H1 (cell line): Measurements from ENCODE around the gene SNED1. TPM values are rescaled to one million over a fixed set of nuclear protein-coding genes. Genes with fewer than 3 reads are reported as not detected.

ENCODE experiments used
- CTCF ChIA-PET: fragments of 300-600 bp; sonication (Branson Sonifier 250); formaldehyde crosslinking; loops from one replicate; lab custom pipeline; 2021; ENCODE audit not compliant: partially characterized antibody; lab: Charles Lee
- POLR2A ChIA-PET: fragments of 300-600 bp; sonication (Branson Sonifier 250); formaldehyde crosslinking; loops from one replicate; lab custom pipeline; 2021; ENCODE audit warnings: inconsistent platforms; ENCODE audit not compliant: partially characterized antibody; lab: Charles Lee
- DNase-seq, 2 experiments: peaks; one replicate each; pipeline versions ENCODE4 v3.0.0 to v3.0.0-alpha.2; 2010 to 2022; ENCODE audit warnings: low spot score in 2 of 2, low read depth in 1 of 2, mixed read lengths in 1 of 2
- FAIRE-seq: peaks from 2 replicates; lab custom pipeline; 2011; peaks lifted over from hg19 to GRCh38; lab: Jason Lieb, UNC
- H2AFZ ChIP-seq: 2 replicates; pipeline ENCODE4 v1.8.1; 2012; ENCODE audit warnings: low read length, inconsistent platforms
- H2AK5ac ChIP-seq: 2 replicates; pipeline ENCODE4 v1.6.1; 2013; ENCODE audit warnings: low read depth, low read length
- H2BK120ac ChIP-seq: replicated peaks from 2 replicates; pipeline ENCODE3; 2013; ENCODE audit warnings: low read depth, low read length, inconsistent platforms
- H2BK12ac ChIP-seq: 2 replicates; pipeline ENCODE4 v1.6.1; 2013; ENCODE audit warnings: low read depth, low read length
- H2BK15ac ChIP-seq: 2 replicates; pipeline ENCODE4 v1.6.1; 2013; ENCODE audit warnings: low read length
- H2BK20ac ChIP-seq: 2 replicates; pipeline ENCODE4 v1.6.1; 2013; ENCODE audit warnings: low read length
- H2BK5ac ChIP-seq: 2 replicates; pipeline ENCODE4 v1.6.1; 2013; ENCODE audit warnings: low read depth, low read length
- H3K14ac ChIP-seq: 2 replicates; pipeline ENCODE4 v1.6.1; 2013; ENCODE audit warnings: inconsistent platforms; ENCODE audit not compliant: insufficient read length
- H3K18ac ChIP-seq: 2 replicates; pipeline ENCODE4 v1.6.1; 2013; ENCODE audit warnings: low read length; ENCODE audit errors: extremely low read depth
- H3K23ac ChIP-seq: 2 replicates; pipeline ENCODE4 v1.6.1; 2013; ENCODE audit warnings: inconsistent platforms; ENCODE audit not compliant: insufficient read length
- H3K23me2 ChIP-seq: 2 replicates; pipeline ENCODE4 v1.6.1; 2013; ENCODE audit warnings: low read depth, low read length
- H3K27ac ChIP-seq: 2 replicates; pipeline ENCODE4 v1.6.1; 2011; ENCODE audit warnings: low read depth, low read length, inconsistent platforms
- H3K27me3 ChIP-seq, 4 experiments: replicated peaks in 1 of 4; 1 replicate in 1 of 4; 2 replicates in 3 of 4; pipeline versions ENCODE4 v1.6.1 to v1.8.1; 2011 to 2013; ENCODE audit warnings: low read length in 3 of 4, mild to moderate bottlenecking in 3 of 4, inconsistent platforms in 2 of 4, mixed read lengths in 2 of 4, moderate library complexity in 1 of 4; ENCODE audit not compliant: control insufficient read depth in 3 of 4, insufficient read depth in 3 of 4; ENCODE audit errors: extremely low read depth in 1 of 4
- H3K36me3 ChIP-seq, 4 experiments: 2 replicates each; pipeline versions ENCODE4 v1.6.1 to v1.8.1; 2011 to 2013; ENCODE audit warnings: mild to moderate bottlenecking in 4 of 4, low read length in 3 of 4, moderate library complexity in 2 of 4, control low read depth in 1 of 4, inconsistent platforms in 1 of 4; ENCODE audit not compliant: insufficient read depth in 4 of 4, control insufficient read depth in 2 of 4
- H3K4ac ChIP-seq: replicated peaks from 2 replicates; pipeline ENCODE3; 2013; ENCODE audit warnings: low read length, low read depth, mixed read lengths, inconsistent platforms; ENCODE audit not compliant: insufficient read length
- H3K4me1 ChIP-seq, 4 experiments: replicated peaks in 1 of 4; 1 replicate in 1 of 4; 2 replicates in 3 of 4; pipeline versions ENCODE4 v1.6.1 to v1.8.1; 2011 to 2013; ENCODE audit warnings: low read length in 3 of 4, inconsistent platforms in 2 of 4, mixed read lengths in 1 of 4; ENCODE audit not compliant: insufficient read depth in 4 of 4, control insufficient read depth in 3 of 4
- H3K4me2 ChIP-seq, 2 experiments: 2 replicates each; pipeline versions ENCODE4 v1.6.1 to v1.8.1; 2011 to 2013; ENCODE audit warnings: low read depth in 2 of 2, low read length in 2 of 2, control low read depth in 1 of 2, inconsistent platforms in 1 of 2, mild to moderate bottlenecking in 1 of 2; ENCODE audit not compliant: insufficient read depth in 1 of 2
- H3K4me3 ChIP-seq, 4 experiments: fragments of 200-600, 300-600 bp in 1 of 4; sonication (generic), shearing (Covaris generic), sonication (Bioruptor Twin) in 1 of 4; 2 replicates each; pipeline versions ENCODE4 v1.5.1 to v1.8.1; 2011 to 2016; ENCODE audit warnings: low read length in 4 of 4, low read depth in 3 of 4, control low read depth in 2 of 4, inconsistent platforms in 2 of 4, mild to moderate bottlenecking in 2 of 4, mixed read lengths in 1 of 4, moderate library complexity in 1 of 4; ENCODE audit not compliant: insufficient read depth in 2 of 4; ENCODE audit errors: extremely low read depth in 1 of 4
- H3K56ac ChIP-seq: replicated peaks from 2 replicates; pipeline ENCODE3; 2013; ENCODE audit warnings: low read depth, mild to moderate bottlenecking, mixed read lengths, low read length, inconsistent platforms; ENCODE audit not compliant: insufficient read length
- H3K79me1 ChIP-seq: 2 replicates; pipeline ENCODE4 v1.6.1; 2013; ENCODE audit warnings: low read depth, low read length, control low read depth
- H3K79me2 ChIP-seq, 2 experiments: 2 replicates each; pipeline versions ENCODE4 v1.6.1 to v1.8.1; 2012 to 2013; ENCODE audit warnings: low read length in 2 of 2, mild to moderate bottlenecking in 2 of 2, inconsistent platforms in 1 of 2; ENCODE audit not compliant: insufficient read depth in 2 of 2, control insufficient read depth in 1 of 2
- H3K9ac ChIP-seq, 4 experiments: replicated peaks in 1 of 4; 1 replicate in 1 of 4; 2 replicates in 3 of 4; pipeline versions ENCODE4 v1.6.1 to v1.8.1; 2011 to 2013; ENCODE audit warnings: low read depth in 3 of 4, low read length in 3 of 4, control low read depth in 2 of 4, mild to moderate bottlenecking in 2 of 4, moderate library complexity in 2 of 4, inconsistent platforms in 1 of 4; ENCODE audit errors: extremely low read depth in 1 of 4
- H3K9me3 ChIP-seq, 2 experiments: 2 replicates each; pipeline versions ENCODE4 v1.6.1 to v1.8.1; 2012 to 2013; ENCODE audit warnings: mild to moderate bottlenecking in 2 of 2, moderate library complexity in 2 of 2, control low read depth in 1 of 2, inconsistent platforms in 1 of 2, low read depth in 1 of 2, low read length in 1 of 2, mixed read lengths in 1 of 2; ENCODE audit not compliant: insufficient read depth in 2 of 2
- H4K20me1 ChIP-seq, 2 experiments: replicated peaks in 1 of 2; 2 replicates each; pipeline versions ENCODE3 to v1.8.1; 2011 to 2013; ENCODE audit warnings: inconsistent platforms in 2 of 2, low read length in 2 of 2, mild to moderate bottlenecking in 1 of 2; ENCODE audit not compliant: insufficient read depth in 2 of 2, control insufficient read depth in 1 of 2
- H4K5ac ChIP-seq: 2 replicates; pipeline ENCODE4 v1.6.1; 2013; ENCODE audit warnings: low read length, low read depth, mixed read lengths, inconsistent platforms; ENCODE audit not compliant: insufficient read length
- H4K8ac ChIP-seq: 2 replicates; pipeline ENCODE4 v1.8.0; 2013; ENCODE audit warnings: mild to moderate bottlenecking, moderate library complexity, low read length, inconsistent platforms; ENCODE audit not compliant: insufficient read depth; ENCODE audit errors: extremely low read depth
- H4K91ac ChIP-seq: replicated peaks from 2 replicates; pipeline ENCODE3; 2013; ENCODE audit warnings: low read length, mixed read lengths, inconsistent platforms; ENCODE audit not compliant: insufficient read length
- ASH2L ChIP-seq: fragments of 200-600, 300-600 bp; sonication (generic); IDR thresholded peaks from one replicate; pipeline ENCODE4 v1.7.1; 2017; ENCODE audit warnings: low read length
- CHD2 ChIP-seq: IDR thresholded peaks from 2 replicates; pipeline ENCODE4 v1.6.1; 2012; ENCODE audit warnings: low read length, improper control_type of control experiment
- EP300 ChIP-seq, 2 experiments: IDR thresholded peaks; 1 replicate in 1 of 2; 2 replicates in 1 of 2; pipeline ENCODE4 v1.6.1; 2011 to 2012; ENCODE audit warnings: low read depth in 2 of 2, low read length in 2 of 2, mild to moderate bottlenecking in 2 of 2, borderline replicate concordance in 1 of 2, inconsistent platforms in 1 of 2, moderate library complexity in 1 of 2
- FOSL1 ChIP-seq: IDR thresholded peaks from 2 replicates; pipeline ENCODE4 v1.6.1; 2011; ENCODE audit warnings: mild to moderate bottlenecking, low read depth, low read length, moderate library complexity; ENCODE audit not compliant: insufficient read depth
- HDAC2 ChIP-seq, 2 experiments: fragments of 300-600 bp in 1 of 2; sonication (generic) in 1 of 2; IDR thresholded peaks; 2 replicates each; pipeline ENCODE4 v1.6.1; 2011 to 2012; ENCODE audit warnings: low read depth in 2 of 2, low read length in 2 of 2, mild to moderate bottlenecking in 2 of 2, moderate library complexity in 2 of 2, borderline replicate concordance in 1 of 2, inconsistent platforms in 1 of 2
- JUN ChIP-seq: IDR thresholded peaks from 2 replicates; pipeline ENCODE4 v1.6.1; 2011; ENCODE audit warnings: low read depth, mild to moderate bottlenecking, improper control_type of control experiment, low read length
- MAFK ChIP-seq: IDR thresholded peaks from 2 replicates; pipeline ENCODE4 v1.6.1; 2012; ENCODE audit warnings: low read depth, mild to moderate bottlenecking, improper control_type of control experiment, low read length
- POLR2A ChIP-seq, 2 experiments: IDR thresholded peaks; 1 replicate in 1 of 2; 2 replicates in 1 of 2; pipeline ENCODE4 v1.6.1; 2011; ENCODE audit warnings: low read depth in 2 of 2, low read length in 2 of 2, mild to moderate bottlenecking in 2 of 2; ENCODE audit errors: control extremely low read depth in 1 of 2
- SIN3A ChIP-seq, 2 experiments: IDR thresholded peaks in 1 of 2; conservative IDR thresholded peaks in 1 of 2; 2 replicates each; pipeline ENCODE4 v1.6.1; 2011 to 2012; ENCODE audit warnings: low read length in 2 of 2, improper control_type of control experiment in 1 of 2, low read depth in 1 of 2, mild to moderate bottlenecking in 1 of 2
- TBP ChIP-seq: IDR thresholded peaks from 2 replicates; pipeline ENCODE4 v1.6.1; 2011; ENCODE audit warnings: low read depth, low read length, improper control_type of control experiment
- WGBS, 2 experiments: shearing (Covaris generic) in 1 of 2; methylation state at CpG; one replicate each; pipeline versions ENCODE4 v1.1.6 to v1.1.7; 2013 to 2015; ENCODE audit warnings: low lambda C conversion rate in 2 of 2, mixed read lengths in 2 of 2, inconsistent platforms in 1 of 2, low coverage in 1 of 2, missing lambda C conversion rate in 1 of 2; ENCODE audit not compliant: insufficient replicate concordance in 2 of 2, insufficient coverage in 1 of 2, insufficient read length in 1 of 2; ENCODE audit errors: extremely low coverage in 1 of 2, missing lambda C conversion rate in 1 of 2; 5-methylcytosine and 5-hydroxymethylcytosine counted together
- polyA plus RNA-seq, 7 experiments: library from polyadenylated mRNA; depleted of rRNA in 3 of 7; stranded (reverse) in 5 of 7; unstranded in 2 of 7; fragments of >200 nt in 5 of 7; fragments of 200-250 nt in 2 of 7; gene quantifications; 1 replicate in 5 of 7; 2 replicates in 1 of 7; 4 replicates in 1 of 7; pipeline versions ENCODE4 v1.2.1 to v1.2.3, GENCODE V29; 2011 to 2013; ENCODE audit warnings: missing spikeins in 2 of 7, mixed read lengths in 2 of 7
- total RNA-seq: library from RNA; stranded (reverse); fragmentation: NEBNext Ultra II Directional; extraction: Animal tissue kit (Norgen Biotek cat#: 25700); gene quantifications from 2 replicates; pipeline ENCODE4 v1.2.1, GENCODE V29; 2021
- TF ChIP-seq, protein P1 (sequence below): IDR thresholded peaks from 2 replicates; pipeline ENCODE4 v1.6.1; 2011; ENCODE audit warnings: low read depth, mild to moderate bottlenecking, low read length; ENCODE audit not compliant: insufficient read depth

Gene SNED1
- total and polyA plus RNA-seq, 2 of the 8 experiments (the other 6 are each of a cell fraction or from before 2014, with no cell fraction given): 1.9 TPM

DNA sequence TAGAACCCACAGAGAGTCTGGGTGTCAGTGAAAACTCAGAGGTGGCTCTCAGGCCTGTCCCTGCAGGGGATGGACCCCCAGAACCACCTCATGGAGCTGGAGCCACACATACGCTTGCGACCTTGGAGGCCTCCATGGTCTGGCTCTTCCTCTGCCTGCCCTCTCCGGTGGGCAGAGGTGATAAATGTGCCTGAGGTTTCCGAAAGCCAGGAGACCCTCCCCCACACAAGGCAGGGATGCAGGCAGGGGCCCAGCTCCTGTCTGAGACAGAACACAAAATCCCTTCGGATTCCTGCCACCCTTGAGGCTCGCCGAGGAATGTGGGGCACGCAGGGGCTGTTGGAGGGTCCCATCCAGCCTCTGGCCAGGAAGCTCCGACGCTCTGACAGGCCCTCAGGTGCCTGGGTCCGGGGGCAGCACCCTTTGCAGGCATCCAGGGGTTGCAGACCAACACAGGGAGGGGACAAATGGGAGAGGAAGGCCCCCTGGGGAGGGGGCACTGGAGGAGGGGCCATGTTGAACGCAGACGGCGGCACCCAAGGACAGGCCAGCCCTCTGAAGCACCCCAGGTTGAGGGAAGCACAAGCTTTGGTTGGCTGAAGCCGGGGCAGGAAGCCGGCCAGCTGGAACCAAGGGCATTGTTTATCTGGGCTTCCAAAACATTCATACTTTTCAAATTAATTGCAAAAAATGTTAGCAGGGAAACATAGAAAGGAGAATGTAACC, 4.1 kb upstream of the SNED1 start:
- no peak overlapping the region for H2BK120ac ChIP-seq
- ChIA-PET POLR2A (interaction anchor here (0.9 kb wide), 1 partner anchor 158 kb away, joined by 3 read pairs; no protein-coding TSS in a partner anchor), CTCF (interaction anchor here (1.5 to 2.4 kb wide), 2 partner anchors 11 to 84 kb away, joined by 3 to 14 read pairs; no protein-coding TSS in a partner anchor)
- H4K91ac ChIP-seq: no peak overlapping the region
- DNase-seq (peak in 1 of 2 experiments; percentile 37), FAIRE-seq (no peak)
- H4K5ac ChIP-seq: no peak overlapping the region
- H2AFZ ChIP-seq: no peak overlapping the region
- no peak overlapping the region for H2AK5ac ChIP-seq
- H3K36me3 ChIP-seq: no peaks in the 10 kb centered on the region
- H3K9me3 ChIP-seq: peaks cover 0 to 2% of the 10 kb centered on the region in 2 experiments; a peak in 1 of 4 replicates
- no peak overlapping the region for H3K9ac ChIP-seq
- H3K79me1 ChIP-seq: no peaks in the 10 kb centered on the region
- H3K4me3 ChIP-seq: no peak overlapping the region
- no peak overlapping the region for H2BK12ac ChIP-seq
- peaks cover 0 to 2% of the 10 kb centered on the region in 2 experiments for H4K20me1 ChIP-seq
- H2BK5ac ChIP-seq: no peak overlapping the region
- H2BK20ac ChIP-seq: no peak overlapping the region
- H3K14ac ChIP-seq: no peak overlapping the region
- peaks cover 1 to 6% (median 2%) of the 10 kb centered on the region in 4 experiments; a peak in 6 of 7 replicates for H3K27me3 ChIP-seq
- H3K18ac ChIP-seq: no peak overlapping the region
- no peak overlapping the region for H3K4ac ChIP-seq
- H3K79me2 ChIP-seq: no peaks in the 10 kb centered on the region
- H3K4me2 ChIP-seq: no peak overlapping the region
- H4K8ac ChIP-seq: no peak overlapping the region
- no peak overlapping the region for H3K23ac ChIP-seq
- peaks cover 2% of the 10 kb centered on the region; the same call in 1 of the 2 replicates for H3K23me2 ChIP-seq
- no peak overlapping the region for H3K27ac ChIP-seq
- H3K4me1 ChIP-seq: peaks cover 0 to 4% (median 1%) of the 10 kb centered on the region in 4 experiments; a peak in 4 of 7 replicates
- H2BK15ac ChIP-seq: no peak overlapping the region
- 86% methylated on average over 13 of the region's 16 CpGs; no CpG with 5 or more reads in 1 of the 2 experiments for WGBS, 2 experiments
- no peak overlapping the region for H3K56ac ChIP-seq
- TF ChIP-seq FOSL1 (no peak), CHD2 (no peak), MAFK (no peak), TBP (no peak), ASH2L (no peak), POLR2A (IDR thresholded peaks at IDR 0.05; ENCODE audit: control extremely low read depth in 1 of 2, low read depth in 2 of 2, low read length in 2 of 2) (no peak), HDAC2 (IDR thresholded peaks at IDR 0.05; ENCODE audit: borderline replicate concordance in 1 of 2, low read depth in 2 of 2, low read length in 2 of 2) (no peak), EP300 (IDR thresholded peaks at IDR 0.05; ENCODE audit: borderline replicate concordance in 1 of 2, low read depth in 2 of 2, low read length in 2 of 2) (no peak), JUN (no peak), SIN3A (conservative IDR thresholded peaks at IDR 0.05 in 1 of 2, IDR thresholded peaks at IDR 0.05 in 1 of 2; ENCODE audit: low read depth in 1 of 2, low read length in 2 of 2) (no peak)
- TF ChIP-seq, protein P1, sequence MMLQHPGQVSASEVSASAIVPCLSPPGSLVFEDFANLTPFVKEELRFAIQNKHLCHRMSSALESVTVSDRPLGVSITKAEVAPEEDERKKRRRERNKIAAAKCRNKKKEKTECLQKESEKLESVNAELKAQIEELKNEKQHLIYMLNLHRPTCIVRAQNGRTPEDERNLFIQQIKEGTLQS: no peak
